Gastroesophageal sphincter (tissue), 2 donors: ENCODE results near the gene UBXN6.

Experiments used
- EP300 ChIP-seq: sonication (generic); formaldehyde crosslinking; IDR thresholded peaks from one replicate; pipeline ENCODE4 v1.6.1; 2017; ENCODE audit warnings: antibody characterized with exemption, mild to moderate bottlenecking
- POLR2AphosphoS5 ChIP-seq: sonication (generic); formaldehyde crosslinking; IDR thresholded peaks from one replicate; pipeline ENCODE4 v1.6.1; 2017; ENCODE audit warnings: antibody characterized with exemption

DNA sequence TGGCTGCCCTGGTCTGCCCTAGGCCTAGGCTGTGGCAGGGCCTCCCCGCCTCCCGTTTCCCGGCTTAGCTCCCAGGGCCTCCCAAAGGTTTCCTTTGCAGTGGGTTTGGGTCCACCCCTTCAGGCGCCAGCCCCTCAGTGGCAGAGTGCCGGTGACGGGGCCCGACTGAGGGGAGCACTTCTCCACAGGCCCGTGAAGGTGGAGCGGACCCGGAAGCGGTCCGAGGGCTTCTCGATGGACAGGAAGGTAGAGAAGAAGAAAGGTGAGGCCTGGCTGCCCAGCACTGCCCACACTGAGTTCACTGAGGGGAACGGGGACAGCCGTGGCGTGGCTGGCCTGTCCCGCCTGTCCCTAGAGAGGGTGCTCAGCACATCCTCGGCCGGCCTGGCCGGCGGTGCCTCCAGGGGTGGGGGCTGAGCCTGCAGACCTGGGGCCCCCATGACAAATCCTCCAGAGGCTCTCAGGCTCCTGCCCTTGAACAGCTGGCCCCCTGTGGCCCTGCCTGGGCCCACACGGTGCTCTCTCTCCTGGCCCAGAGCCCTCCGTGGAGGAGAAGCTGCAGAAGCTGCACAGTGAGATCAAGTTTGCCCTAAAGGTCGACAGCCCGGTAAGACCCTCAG, 40.3 kb upstream of the UBXN6 start:
- TF ChIP-seq POLR2AphosphoS5: no peak
- TF ChIP-seq EP300: no peak
